CD4-positive, alpha-beta T cell treated with Interleukin-12 subunit alpha and Interleukin-12 subunit beta, for 1 hour (primary cell): ENCODE results near the gene MPZL3.
A peak's percentile ranks its signal among the peaks of the same experiment; 100 is the strongest.

Experiments
- DNase-seq: peaks from one replicate; pipeline ENCODE4 v3.0.0-alpha.2; 2020

The MPZL3 gene

DNA sequence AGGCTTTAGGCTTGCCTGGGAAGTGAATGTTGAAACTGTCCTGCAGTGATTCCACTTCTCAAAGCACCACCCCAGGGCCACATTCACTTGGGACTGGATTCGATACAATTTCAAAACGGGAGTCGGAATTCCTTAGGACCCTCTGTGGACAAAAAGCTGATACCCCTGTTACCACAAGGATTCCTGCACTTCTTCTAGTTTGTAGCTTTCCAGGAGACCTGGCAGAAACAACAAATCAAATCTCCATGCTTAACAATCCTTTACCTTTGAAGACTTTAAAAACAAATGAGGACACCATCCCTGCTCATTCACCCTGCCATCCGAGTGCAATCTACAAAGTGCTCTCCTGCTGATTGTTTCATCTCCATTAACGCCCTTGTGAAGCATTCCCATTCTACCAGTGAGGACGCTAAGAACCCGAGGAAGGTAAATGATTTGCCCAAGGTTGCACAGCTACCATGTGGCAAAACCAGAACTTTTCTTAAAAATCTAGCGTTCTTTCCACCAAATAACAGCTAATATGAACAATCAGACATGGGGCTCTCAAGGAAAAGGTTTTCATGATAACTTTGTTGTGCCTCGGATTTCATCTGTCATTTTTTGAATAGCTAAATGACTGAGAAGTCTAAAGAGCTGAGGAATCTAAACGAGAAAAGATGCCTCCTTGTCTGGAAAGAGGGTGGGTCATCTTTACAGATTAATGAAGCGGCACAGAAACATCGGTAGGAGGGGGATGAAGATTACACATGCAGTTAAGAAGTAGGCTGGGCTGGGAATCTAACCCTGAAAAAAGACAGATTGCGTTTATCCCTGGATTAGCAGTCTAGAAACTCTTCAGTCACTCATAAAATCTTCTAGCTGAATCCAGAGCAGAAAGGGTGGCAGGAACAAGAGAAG, 12.7 kb upstream of the MPZL3 start:
- DNase-seq, result no peak

DNA sequence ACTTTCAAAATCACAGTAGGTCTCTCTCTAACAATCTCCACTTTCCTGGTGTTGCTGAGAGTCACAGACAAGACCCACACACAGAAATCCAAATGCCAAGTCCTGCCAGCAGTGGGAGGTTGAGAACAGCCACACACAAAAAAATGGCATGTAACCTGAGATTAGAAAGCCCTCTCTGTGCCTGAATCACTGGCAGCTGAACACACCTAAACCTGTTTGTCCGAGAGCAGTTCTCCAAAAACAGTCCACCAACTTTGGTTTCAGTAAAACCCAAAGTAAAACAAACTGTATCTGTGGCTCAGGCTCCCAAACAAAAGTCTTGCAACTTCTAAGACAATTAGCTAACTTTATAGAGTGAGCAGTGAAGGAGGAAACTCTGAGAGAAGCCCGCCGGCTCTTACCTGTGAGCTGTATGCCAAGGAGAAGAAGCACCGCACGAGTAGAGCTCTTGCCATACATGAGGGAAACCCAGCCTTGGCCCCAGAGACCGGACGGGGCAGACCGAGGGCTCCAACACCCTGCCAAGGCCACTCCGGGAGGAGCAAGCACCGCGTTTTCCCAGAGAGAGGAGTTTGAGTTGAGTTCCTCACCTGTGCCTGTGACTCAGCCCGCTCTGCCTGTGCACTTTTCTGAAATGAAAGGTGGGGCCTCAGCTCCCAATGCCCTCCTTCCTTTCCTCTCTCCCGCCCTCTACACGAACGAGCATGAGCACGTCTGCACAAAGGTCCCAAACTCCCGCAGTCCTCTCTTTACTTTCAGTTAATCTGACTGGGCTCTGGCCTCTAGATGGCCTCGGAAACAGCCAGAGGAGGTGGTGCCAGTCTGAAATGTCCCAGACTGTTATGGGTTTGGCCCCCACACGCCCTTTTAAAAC, 11.8 kb upstream of the MPZL3 start, which contains the start of gene MPZL2:
Gene MPZL2, minus strand, starts transcription at position 603 of the 874 bp plus-strand sequence. Its CDS starts 144 bp downstream, at position 459.
- no peak for DNase-seq

DNA sequence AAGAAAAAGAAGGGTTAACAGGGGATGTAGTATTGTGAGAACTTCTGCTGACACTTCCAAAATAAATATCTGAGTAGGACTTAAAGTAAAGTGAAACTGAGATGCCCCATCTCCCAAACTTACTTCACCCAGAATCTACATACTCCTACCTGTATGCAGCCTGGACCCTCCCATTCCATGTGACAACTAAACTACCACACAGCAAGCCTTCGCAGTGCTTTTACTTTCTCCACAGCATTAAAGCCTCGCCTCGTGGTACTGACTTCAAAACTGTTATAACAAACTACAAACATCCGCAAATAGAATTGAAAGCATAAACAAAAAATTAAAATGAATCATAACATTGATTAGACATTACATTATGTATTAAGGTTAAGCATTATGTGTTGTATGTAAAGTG, 10.9 kb upstream of the MPZL3 start:
- no peak for DNase-seq

DNA sequence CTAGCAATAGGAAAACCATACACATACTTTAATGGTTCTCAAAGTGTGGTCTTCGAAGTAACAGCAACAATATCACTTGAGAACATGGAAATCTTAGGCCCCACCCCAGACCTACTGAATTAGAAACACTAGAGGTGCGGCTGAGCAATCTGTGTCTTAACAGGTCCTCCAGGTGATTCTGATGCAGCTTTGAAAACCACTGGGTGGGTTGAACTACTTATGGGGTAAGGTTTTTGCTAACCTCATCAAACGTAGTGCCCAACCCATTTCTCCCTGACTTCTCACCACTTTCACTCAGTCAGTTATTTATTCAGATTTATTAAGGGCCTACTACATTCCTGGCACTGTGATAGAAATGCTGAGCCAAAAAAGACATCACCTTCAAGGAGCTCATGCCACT, 8.2 kb upstream of the MPZL3 start:
- DNase-seq, result no peak

DNA sequence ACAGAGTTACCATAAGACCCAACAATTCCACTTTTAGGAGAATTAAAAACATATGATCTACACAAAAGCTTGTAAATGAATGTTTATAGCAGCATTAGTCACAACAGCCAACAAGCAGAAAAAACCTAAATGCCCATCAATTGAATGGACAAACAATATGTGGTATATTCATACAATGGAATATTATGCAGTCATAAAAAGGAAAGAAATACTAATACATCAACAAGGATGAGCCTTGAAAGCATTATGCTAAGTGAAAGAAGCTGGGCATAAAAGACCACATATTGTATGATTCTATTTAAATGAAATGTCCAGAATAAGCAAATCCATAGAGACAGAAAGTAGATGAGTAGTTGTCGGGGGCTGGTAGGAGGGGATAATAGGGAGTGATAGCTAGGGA, 7.0 kb upstream of the MPZL3 start:
- DNase-seq, result no peak

DNA sequence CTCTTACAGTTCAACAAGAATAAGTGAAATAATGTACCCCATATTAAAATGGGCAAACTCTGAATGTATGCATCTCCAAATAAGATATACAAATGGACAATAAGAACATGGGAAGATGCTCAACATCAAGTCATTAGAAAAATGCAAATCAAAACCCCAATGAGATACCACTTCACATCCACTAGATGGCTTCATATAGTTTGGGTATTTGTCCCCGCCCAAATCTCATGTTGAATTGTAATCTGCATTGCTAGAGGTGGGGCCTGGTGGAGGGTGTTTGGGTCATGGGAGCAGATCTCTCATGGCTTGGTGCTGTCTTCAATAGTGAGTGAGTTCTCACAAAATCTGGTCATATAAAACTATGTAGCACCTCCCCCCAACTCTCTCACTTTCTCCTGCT, 6.2 kb upstream of the MPZL3 start:
- peak; percentile 29 for DNase-seq

DNA sequence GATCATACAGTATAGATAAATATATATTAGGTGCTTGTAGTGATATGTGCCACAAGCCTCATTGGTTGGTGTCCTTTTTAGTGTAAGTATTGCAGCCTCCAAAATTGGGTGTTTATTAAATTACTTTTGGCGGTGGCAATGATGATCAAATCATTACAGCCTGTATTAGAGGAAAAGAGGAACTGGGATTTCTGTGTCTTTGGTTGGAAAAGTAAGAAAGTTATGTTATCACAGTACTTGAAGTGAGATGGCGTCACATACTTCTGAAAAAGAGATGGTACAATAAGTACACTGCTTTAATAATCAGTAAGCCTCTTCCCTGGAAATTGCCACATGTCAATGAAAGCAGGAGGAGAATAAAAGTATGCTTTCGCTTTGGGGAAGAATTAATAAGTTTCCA, 523 bp upstream of the MPZL3 start:
- DNase-seq, result no peak

DNA sequence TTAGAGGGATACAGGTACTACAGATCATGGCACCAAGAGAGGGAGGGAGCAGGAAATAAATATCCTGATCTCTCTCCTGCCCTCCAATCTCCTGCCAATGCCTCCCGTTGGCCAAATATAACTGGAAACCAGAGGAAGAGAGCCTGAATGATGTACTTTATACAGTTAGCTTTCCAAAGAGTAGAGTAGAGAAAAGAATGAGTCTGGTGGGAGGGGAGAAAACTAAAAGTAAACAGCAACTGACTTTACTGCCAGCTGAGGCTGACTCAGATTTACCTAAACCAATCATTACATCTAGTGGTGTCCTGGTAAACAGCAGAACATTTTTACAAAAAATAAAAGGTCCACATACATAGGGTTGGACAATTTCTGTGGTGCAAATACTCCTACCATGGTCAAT, 5.1 kb downstream of the MPZL3 start:
- DNase-seq, result peak; percentile 28

DNA sequence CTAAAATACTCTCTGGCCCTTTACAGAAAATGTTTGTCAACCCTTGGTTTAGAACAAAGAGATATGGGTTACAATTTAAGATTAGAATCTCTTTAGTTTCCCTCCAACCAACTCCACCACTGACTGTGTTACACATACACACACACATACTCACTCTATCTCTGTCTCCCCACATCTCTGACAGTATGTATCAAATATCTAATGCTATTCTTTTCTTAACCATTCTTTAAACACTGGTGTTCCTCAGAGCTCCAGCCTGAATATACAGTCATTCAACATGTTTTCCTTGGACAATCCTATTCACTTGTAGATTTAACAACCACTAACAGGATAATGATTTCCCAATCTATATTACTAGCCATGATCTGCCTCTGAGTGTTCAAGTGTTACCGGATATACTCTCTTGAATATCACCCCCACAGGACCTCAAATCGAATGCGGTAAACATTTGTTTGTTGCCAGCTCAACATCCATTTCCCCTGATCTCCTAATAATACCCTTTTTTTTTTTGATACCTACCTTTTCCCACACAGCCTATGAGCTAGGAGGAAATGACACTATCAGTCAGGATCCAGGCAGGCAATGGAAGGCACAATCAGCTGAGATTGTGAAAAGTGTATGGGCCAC, 6.1 kb downstream of the MPZL3 start:
- DNase-seq, result peak; percentile 25

DNA sequence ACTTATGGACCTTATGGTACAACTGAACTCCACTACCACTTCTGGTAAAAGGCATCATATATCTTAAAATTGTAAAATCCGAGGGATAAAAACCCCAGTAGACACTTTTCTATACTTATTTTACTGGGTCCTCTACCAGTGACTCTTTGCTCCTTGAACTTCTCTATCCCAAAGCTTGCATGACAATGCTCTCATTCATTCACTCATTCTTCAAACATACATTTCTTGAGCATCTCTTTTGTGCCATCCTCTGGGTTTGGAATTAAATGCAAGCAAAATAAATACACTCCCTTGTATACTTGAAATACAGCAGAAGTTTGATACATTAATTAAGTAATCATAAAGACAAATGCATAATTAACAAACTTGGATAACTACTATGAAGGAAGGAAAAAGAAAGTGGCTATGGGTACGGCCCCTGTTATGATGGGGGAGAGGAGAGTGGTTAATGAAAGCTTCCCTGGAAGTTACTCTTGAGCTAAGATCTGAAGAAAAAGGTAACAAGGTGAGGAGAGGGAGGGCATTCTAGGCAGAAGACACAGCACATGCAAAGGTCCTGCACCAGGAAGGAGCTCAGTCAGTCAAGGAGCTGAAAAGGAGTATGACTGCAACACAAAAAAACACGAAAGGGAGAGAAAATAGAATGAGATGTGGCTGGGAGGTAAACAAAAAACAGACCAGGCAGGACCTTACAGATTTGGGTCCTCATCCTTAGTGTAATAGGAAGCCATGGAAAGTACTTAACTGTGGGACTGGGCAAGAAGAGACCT, 8.0 kb downstream of the MPZL3 start:
- DNase-seq, result no peak

DNA sequence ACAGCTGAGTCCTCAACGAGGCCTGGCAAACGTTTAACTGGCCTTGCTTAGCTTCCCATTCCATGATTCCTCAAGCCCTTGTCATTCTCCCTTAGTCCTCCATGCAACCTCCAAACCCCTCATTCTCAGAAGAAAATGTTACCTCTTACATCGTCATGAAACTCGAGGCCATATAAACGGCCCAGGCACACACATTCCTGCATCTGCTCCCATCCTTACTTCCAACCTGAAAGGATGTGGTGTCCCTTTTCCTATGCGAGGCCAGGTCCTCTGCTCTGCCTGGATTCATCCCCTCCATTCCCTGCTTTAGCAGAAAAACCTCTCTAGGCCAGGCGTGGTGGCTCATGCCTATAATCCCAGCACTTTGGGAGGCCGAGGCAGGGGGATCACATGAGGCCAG, 9.0 kb downstream of the MPZL3 start:
- DNase-seq, result no peak

DNA sequence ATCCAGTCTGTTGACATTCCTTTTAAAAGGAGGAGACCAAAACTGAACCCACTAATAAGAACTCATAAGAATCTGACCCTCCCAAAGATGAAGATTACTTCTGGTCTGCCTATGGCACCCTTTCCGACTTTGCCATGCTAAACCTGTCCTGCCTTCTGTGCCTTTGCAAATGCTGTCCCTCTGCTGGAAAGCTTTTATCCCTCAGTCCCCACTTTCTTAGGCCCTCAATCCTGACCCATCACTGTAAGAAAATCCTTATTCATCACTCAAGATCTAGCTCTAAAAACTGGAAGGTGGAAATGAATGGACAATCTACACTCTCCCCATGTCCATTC, 10.4 kb downstream of the MPZL3 start:
- DNase-seq, result no peak

DNA sequence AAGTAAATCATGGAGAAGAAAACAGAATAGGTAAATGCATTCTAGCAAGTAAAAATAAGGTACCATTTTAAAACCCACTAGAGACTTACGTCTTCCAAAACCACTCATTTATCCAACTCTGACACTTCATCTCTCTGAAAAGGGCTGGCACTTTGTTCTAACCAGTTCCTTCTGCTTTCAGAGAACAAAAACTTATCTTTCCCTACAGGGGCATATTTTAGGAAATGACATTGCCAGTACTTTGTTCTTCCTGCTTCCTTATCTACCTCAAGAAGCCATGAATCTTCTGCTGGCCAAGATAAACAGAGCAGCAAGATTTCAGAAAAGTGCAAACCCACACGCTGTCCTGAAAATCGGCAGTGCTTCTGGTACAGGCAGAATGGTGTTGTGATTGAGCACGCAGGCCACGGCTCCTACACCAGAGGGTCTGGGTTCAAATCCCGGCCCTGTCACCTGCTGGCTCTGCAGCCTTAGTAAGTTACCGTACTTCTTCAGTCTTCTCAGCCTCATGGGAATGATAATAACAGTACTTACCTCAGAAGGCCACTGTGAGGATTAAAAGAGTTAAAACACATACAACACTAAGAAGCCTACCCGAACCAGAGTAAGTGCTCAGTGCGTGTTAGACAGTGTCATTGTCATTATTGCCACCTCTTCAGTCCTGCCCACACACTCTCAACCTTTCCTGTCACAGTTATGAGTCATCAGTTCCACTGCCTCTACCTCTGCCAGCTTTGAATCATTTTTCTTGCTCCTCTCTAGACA, 11.0 kb downstream of the MPZL3 start:
- peak; percentile 78 for DNase-seq

DNA sequence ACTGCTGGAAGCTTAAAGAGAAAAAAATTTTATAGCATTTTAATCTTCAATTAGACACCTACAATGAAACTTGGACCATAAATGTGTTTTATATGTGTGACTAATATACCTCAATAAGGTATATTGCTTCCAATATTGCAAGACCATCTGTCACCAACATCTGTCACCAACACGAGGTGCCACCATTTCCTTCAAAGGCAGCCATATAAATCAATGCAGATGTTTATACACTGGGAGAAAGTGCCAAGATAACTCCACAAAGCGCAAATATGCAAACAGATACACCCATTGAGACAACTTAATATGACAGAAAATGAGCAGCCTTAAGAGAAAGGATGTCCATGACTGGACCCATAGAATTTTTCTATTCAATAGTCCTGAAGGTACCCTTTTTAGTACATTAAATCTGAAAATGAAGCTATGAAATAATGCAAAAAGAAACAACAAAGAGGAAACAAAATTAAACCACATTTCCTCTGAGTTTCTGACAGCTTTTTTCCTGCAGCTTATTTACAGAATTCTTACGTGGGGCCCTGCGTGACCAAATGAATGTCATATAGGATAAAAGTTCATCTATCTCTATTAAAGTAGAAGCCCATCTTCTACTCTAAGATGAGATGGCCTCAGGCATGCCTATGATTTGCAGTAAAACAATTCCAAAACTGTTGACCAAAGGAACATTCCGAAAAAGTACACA, 12.5 kb downstream of the MPZL3 start:
- DNase-seq, result no peak

DNA sequence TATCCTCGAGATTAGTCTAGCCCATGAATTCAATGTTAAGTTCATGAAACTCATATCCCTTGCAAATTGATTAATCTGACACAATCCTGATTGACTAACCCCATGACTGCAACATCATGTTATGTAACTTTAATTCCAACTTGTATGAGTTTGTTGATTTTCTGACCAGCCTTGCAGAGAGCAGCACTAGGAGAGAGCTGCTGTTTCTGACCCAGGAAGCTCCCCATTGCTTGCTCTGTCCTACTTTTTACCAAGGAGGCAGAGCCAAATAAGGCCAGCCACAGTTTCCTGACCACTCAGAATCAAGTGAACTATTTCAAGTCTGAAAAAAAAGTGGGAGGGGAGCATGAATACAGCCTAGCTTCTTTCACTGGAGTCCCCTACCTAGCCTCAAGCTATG, 13.2 kb downstream of the MPZL3 start:
- no peak for DNase-seq

DNA sequence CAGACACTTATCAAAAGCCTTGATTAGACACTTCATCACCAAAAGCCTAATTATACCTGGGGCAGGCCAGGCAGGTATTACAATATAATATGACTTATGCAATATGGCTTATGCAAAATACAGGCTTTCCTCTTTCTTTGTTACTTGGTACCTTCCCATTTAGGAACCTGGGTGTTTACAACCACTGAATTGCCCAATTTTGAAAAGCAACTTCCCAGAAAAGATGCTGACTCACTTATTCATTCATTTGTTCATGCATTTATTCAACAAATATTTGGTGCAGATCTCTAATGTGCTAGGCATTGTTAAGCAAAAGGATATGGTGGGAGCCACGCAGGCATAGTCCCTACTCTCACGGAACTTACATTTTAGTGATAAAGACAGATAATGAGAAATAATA, 13.7 kb downstream of the MPZL3 start:
- DNase-seq, result no peak

DNA sequence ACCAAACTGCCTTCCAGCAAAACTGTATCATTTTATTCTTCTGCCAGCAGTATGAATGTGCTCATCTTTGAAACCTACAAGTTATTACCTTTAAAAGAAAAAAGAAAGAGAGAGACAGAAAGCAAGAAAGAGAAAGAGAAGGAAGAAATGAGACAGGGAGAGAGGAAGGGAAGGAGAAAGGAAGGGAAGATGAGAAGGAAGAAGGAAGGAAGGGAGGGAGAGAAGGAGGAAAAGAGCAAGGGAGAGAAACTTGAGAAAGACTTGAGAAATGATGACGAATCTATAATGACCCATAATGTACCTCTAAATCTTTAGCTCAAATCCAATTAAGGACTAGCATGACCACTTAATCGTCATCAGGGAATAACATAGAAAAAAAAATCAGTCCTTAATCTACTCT, 16.0 kb downstream of the MPZL3 start:
- no peak for DNase-seq

DNA sequence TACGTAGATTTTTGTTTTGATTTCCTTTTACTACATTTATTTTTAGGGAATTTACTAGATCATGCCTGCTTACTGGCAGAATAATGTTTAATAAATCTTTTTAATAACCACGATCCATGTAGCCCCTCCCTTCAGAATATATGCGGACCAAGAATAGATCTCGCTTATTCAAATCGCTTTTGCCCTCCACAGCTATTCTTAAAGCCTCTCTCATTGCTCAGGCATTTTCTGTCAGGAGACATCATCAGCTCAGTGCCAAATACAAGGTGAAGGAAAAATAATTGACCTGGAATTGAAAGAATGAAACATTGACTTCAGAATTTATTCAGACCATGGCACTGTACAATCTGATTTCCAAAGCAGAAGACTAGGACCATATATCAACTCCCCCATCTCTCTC, 17.3 kb downstream of the MPZL3 start:
- DNase-seq, result no peak

DNA sequence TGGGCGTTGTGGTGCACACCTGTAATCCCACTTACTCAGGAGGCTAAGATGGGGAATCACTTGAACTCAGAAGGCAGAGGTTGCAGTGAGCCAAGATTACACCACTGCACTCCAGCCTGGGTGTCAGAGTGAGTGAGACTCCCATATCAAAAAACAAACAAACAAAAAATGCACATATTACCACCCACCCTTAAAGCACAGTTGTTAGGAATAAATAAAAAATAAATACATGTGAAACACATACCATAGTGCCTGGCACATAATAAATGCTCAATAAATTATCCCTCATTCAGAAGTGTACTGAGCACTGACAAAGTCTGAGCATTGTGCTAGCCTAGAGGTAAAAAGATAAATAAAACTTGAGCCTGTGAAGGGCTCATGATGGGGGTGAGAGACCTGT, 18.3 kb downstream of the MPZL3 start:
- no peak for DNase-seq

DNA sequence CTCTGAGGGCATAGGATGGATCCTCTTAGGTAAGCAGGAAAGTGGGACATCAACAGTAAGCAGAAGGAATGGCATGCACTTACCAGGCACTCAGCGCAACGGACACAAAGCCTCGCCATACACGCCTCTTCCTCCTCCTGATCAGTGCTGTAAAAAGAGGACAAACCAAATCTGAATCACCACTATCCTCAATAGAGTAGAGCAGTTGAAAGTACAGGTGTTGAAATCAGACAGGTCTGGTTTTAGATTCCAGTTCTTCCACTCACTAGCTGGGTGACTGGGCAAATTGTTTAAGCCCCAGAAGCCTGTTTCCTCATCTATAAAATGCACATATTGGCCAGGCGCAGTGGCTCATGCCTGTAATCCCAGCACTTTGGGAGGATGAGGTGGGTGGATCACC, 18.8 kb downstream of the MPZL3 start:
- DNase-seq, result no peak

DNA sequence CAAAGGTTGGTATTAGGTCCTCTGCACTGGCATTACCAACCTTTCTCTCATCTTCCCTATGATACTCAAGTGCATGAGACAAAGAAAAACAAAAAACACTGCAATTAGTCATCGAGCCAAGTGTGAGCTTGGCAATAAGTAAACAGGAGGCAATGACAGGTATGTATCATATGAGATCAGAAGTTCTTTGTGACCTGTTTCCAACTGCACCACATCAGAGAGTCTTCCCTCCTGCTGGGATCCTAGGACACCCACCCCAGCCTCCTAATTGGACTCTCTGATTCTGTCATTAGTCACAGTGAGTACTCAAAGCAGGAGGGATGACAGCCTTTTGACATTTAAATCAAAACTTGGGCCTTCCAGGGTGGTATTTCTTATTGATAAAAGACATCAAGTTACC, 19.5 kb downstream of the MPZL3 start:
- no peak for DNase-seq
